ENCODE results near the gene BOLA2. TPM values are rescaled to one million over a fixed set of nuclear protein-coding genes. Genes with fewer than 3 reads are reported as not detected.
"Not testable (repeated sequence)": the region's sequence is repeated elsewhere in the genome, so short reads cannot be mapped to it uniquely, and the experiment has no call there.

BOLA2 gene
- total RNA-seq, 1 experiment from 2014 or later: 93.1 TPM

GRCh38 chr16:29425390-29425789, 28.8 kb downstream of the BOLA2 start:
- H3K4me2 ChIP-seq (ENCODE audit: low read length); H4K20me1 ChIP-seq (ENCODE audit: low read length); H3K9ac ChIP-seq (ENCODE audit: low read length); BruUV-seq (replicated peaks); H3K79me2 ChIP-seq (ENCODE audit: low read length); H3K9me2 ChIP-seq (replicated peaks; ENCODE audit: low read length); H3K36me3 ChIP-seq (ENCODE audit: low read depth, low read length); H3K9me3 ChIP-seq (ENCODE audit: low read length); H3K4me1 ChIP-seq (ENCODE audit: insufficient read depth, low read length); H3K27me3 ChIP-seq (ENCODE audit: low read length); CTCF ChIA-PET; H3K27ac ChIP-seq (ENCODE audit: low read length); H3K4me3 ChIP-seq (ENCODE audit: low read length); H3F3A ChIP-seq (ENCODE audit: low read length, unreplicated experiment); ATAC-seq; POLR2A ChIA-PET (ENCODE audit: unreplicated experiment); H2AFZ ChIP-seq (ENCODE audit: low read length); DNase-seq; intact Hi-C loops (cut with micrococcal nuclease): not testable (repeated sequence)

- BruUV-seq (replicated peaks); H3K79me2 ChIP-seq (ENCODE audit: low read length); H4K20me1 ChIP-seq (ENCODE audit: low read length); H3K36me3 ChIP-seq (ENCODE audit: low read depth, low read length); H3K4me1 ChIP-seq (ENCODE audit: insufficient read depth, low read length); ATAC-seq; H3K4me3 ChIP-seq (ENCODE audit: low read length); H3K27ac ChIP-seq (ENCODE audit: low read length); H3K9me2 ChIP-seq (replicated peaks; ENCODE audit: low read length); CTCF ChIA-PET; DNase-seq; POLR2A ChIA-PET (ENCODE audit: unreplicated experiment); H3K9ac ChIP-seq (ENCODE audit: low read length); H2AFZ ChIP-seq (ENCODE audit: low read length); H3K27me3 ChIP-seq (ENCODE audit: low read length); intact Hi-C loops (cut with micrococcal nuclease); H3K9me3 ChIP-seq (ENCODE audit: low read length); H3F3A ChIP-seq (ENCODE audit: low read length, unreplicated experiment); H3K4me2 ChIP-seq (ENCODE audit: low read length): not testable (repeated sequence)
Observed at GRCh38 chr16:29423587-29423986, 30.6 kb downstream of the BOLA2 start.

DNA sequence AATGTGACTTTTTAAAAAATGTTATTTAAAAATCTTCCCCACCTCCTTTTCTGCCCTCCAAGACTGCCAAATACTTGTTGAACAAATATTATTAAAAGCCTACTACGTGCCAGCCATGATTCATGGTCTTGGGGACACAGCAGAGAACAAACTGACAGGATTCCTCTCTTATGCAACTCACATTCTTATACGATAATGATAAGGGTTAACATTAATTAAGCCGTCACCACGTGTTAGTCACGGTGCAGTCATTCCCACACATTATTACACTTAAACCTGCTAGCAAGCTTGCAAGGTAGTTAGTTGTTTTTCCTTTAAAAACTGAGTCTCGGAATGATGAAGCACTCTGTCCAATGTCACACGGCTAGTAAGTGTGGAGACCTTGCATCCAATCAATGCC, 48.9 kb downstream of the BOLA2 start:
- DNase-seq; POLR2A ChIA-PET (ENCODE audit: unreplicated experiment); H3K27ac ChIP-seq (ENCODE audit: low read length): not testable (repeated sequence)

More for the DNA sequence above, 48.9 kb downstream of the BOLA2 start:
- H2AFZ ChIP-seq (ENCODE audit: low read length); BruUV-seq (replicated peaks); H3K79me2 ChIP-seq (ENCODE audit: low read length); intact Hi-C loops (cut with micrococcal nuclease); H3K36me3 ChIP-seq (ENCODE audit: low read depth, low read length); H3K9me2 ChIP-seq (replicated peaks; ENCODE audit: low read length); ATAC-seq; H4K20me1 ChIP-seq (ENCODE audit: low read length); CTCF ChIA-PET; H3F3A ChIP-seq (ENCODE audit: low read length, unreplicated experiment); H3K9me3 ChIP-seq (ENCODE audit: low read length); H3K4me2 ChIP-seq (ENCODE audit: low read length); H3K4me3 ChIP-seq (ENCODE audit: low read length); H3K27me3 ChIP-seq (ENCODE audit: low read length); H3K4me1 ChIP-seq (ENCODE audit: insufficient read depth, low read length); H3K9ac ChIP-seq (ENCODE audit: low read length): not testable (repeated sequence)

Other genes with a start within 250 kb of the BOLA2 start
- 0.29 and 0.52 TPM in 2 replicates for gene NPIPB11, start 47.6 kb downstream of the BOLA2 start, total RNA-seq (2014; rRNA removed)
- gene SLX1B, start 182 bp upstream of the BOLA2 start, total RNA-seq (2014; rRNA removed): 11.2 and 23.0 TPM in 2 replicates
- gene SULT1A4, start 5.6 kb upstream of the BOLA2 start, total RNA-seq (2014; rRNA removed): 0.40 and 8.3 TPM in 2 replicates
- gene NPIPB12, start 52.1 kb upstream of the BOLA2 start, total RNA-seq (2014; rRNA removed): 17.3 and 36.6 TPM in 2 replicates
- not detected in 2 replicates for gene SPN, start 208.9 kb upstream of the BOLA2 start, total RNA-seq (2014; rRNA removed)
- gene QPRT, start 224.8 kb upstream of the BOLA2 start, total RNA-seq (2014; rRNA removed): 0.22 and 1.3 TPM in 2 replicates

Measured in PC-3 (cell line).